ENCODE results near the gene FIBIN. TPM values are rescaled to one million over a fixed set of nuclear protein-coding genes. Genes with fewer than 3 reads are reported as not detected.
A peak's percentile ranks its signal among the peaks of the same experiment; 100 is the strongest.

FIBIN gene
- 118 TPM for total RNA-seq

- no peak for DNase-seq (ENCODE audit: extremely low spot score in 2 of 2)
- no peak for TF ChIP-seq CTCF (IDR thresholded peaks at IDR 0.05)
- peak; percentile 32 to 84 for TF ChIP-seq POLR2AphosphoS5 (IDR thresholded peaks at IDR 0.05; ENCODE audit: insufficient read depth in 1 of 2, low read depth in 1 of 2)
- Histone ChIP-seq H3K27ac (peak within 1 kb of the TSS; percentile 92), H3K9me3 (no peaks in the 10 kb centered on the region), H3K4me3 (peak within 1 kb of the TSS; percentile 63 to 79), H3K36me3 (no peaks in the 10 kb centered on the region), H3K27me3 (no peaks in the 10 kb centered on the region), H3K4me1 (peaks cover 27% of the 10 kb centered on the region)
- intact Hi-C loops (cut with DNase I): no loop called here
Measured at GRCh38 chr11:26993965-26994457, at the start of gene FIBIN. Gene FIBIN (plus strand): TSS chr11:26994112. CDS start chr11:26994527, 415 bp downstream.

GRCh38 chr11:26944866-26945664, 48.8 kb upstream of the FIBIN start:
- TF ChIP-seq POLR2A (IDR thresholded peaks at IDR 0.05) (no peak), CTCF (IDR thresholded peaks at IDR 0.05) (no peak), POLR2AphosphoS5 (IDR thresholded peaks at IDR 0.05; ENCODE audit: insufficient read depth in 1 of 2, low read depth in 1 of 2) (no peak)
- Histone ChIP-seq H3K36me3 (no peaks in the 10 kb centered on the region), H3K4me1 (peaks cover 54% of the 10 kb centered on the region), H3K4me3 (no peak overlapping the region), H3K9me3 (no peaks in the 10 kb centered on the region), H3K27me3 (no peaks in the 10 kb centered on the region), H3K27ac (no peak overlapping the region)
- intact Hi-C loops (cut with DNase I): no loop called here
- DNase-seq (ENCODE audit: extremely low spot score in 2 of 2): no peak

DNA sequence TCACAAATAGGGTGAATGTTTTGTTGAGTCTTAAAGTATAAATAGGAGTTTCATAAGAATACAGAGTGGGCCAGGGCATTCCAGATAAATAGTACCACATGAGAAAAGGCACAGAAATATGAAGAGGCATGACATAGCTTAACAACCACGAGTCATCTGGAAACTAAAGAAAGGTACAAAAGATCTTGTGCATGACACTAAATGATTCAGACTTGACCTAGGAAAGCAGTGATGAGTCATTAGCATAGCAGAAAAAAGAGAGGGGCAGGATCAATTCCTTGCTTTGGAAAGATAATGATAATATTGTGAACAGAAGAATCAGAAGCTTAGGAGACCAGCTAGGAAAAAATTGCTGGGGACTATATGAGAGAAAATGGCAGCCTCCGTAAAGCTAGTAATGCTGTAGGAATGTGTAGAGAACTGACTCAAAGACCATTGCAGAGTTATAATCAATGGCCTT, 47.6 kb upstream of the FIBIN start:
- no peak for DNase-seq (ENCODE audit: extremely low spot score in 2 of 2)
- no peaks in the 10 kb centered on the region for H3K27me3 ChIP-seq
- intact Hi-C loops (cut with DNase I): no loop called here

GRCh38 chr11:26947379-26947844, 46.5 kb upstream of the FIBIN start:
- no peaks in the 10 kb centered on the region for H3K36me3 ChIP-seq
- no peaks in the 10 kb centered on the region for H3K9me3 ChIP-seq

More for the DNA sequence above, 47.6 kb upstream of the FIBIN start:
- Histone ChIP-seq H3K9me3 (no peaks in the 10 kb centered on the region), H3K4me3 (no peak overlapping the region), H3K36me3 (no peaks in the 10 kb centered on the region), H3K27ac (peak overlapping the region; percentile 43), H3K4me1 (peaks cover 64% of the 10 kb centered on the region)
- TF ChIP-seq POLR2AphosphoS5 (IDR thresholded peaks at IDR 0.05; ENCODE audit: insufficient read depth in 1 of 2, low read depth in 1 of 2): no peak
- no peak for TF ChIP-seq POLR2A (IDR thresholded peaks at IDR 0.05)
- TF ChIP-seq CTCF (IDR thresholded peaks at IDR 0.05): no peak

More at GRCh38 chr11:26947379-26947844, 46.5 kb upstream of the FIBIN start:
- no peak for TF ChIP-seq CTCF (IDR thresholded peaks at IDR 0.05)
- TF ChIP-seq POLR2A (IDR thresholded peaks at IDR 0.05): no peak
- peak; percentile 49 to 87 for TF ChIP-seq POLR2AphosphoS5 (IDR thresholded peaks at IDR 0.05; ENCODE audit: insufficient read depth in 1 of 2, low read depth in 1 of 2)
- Histone ChIP-seq H3K27me3 (no peaks in the 10 kb centered on the region), H3K4me1 (peaks cover 63% of the 10 kb centered on the region), H3K4me3 (no peak overlapping the region), H3K27ac (no peak overlapping the region)
- DNase-seq (ENCODE audit: extremely low spot score in 2 of 2): peak in 1 of 2 donors; percentile 96
- intact Hi-C loops (cut with DNase I): no loop called here
